WI38 (cell line): ENCODE data around the gene BICRAL.

Source experiments
- H3K4me3 ChIP-seq: 2 replicates; pipeline ENCODE4 v1.5.1; 2011; ENCODE audit warnings: low read depth, mild to moderate bottlenecking, control low read depth, low read length
- CTCF ChIP-seq: IDR thresholded peaks from 2 replicates; pipeline ENCODE4 v1.5.1; 2012; ENCODE audit warnings: low read depth, mild to moderate bottlenecking, control low read depth, low read length

The BICRAL gene

GRCh38 chr6:42914546-42914945 lies 132.7 kb downstream of the BICRAL start:
- H3K4me3 ChIP-seq = no peak overlapping the region
- no peak for TF ChIP-seq CTCF

- no peak for TF ChIP-seq CTCF
- H3K4me3 ChIP-seq = no peak within 1 kb of the TSS
These were observed 133.9 kb downstream of the BICRAL start, which contains the start of gene PTCRA for GRCh38 chr6:42915732-42916131. TSS of gene PTCRA (plus strand) at chr6:42916053. CDS start at chr6:42916070, 17 bp downstream.

- H3K4me3 ChIP-seq = no peak overlapping the region
- no peak for TF ChIP-seq CTCF
These were observed 134.4 kb downstream of the BICRAL start for GRCh38 chr6:42916288-42916687.
